ENCODE measurements around the gene RGS6. TPM values are rescaled to one million over a fixed set of nuclear protein-coding genes. Genes with fewer than 3 reads are reported as not detected.

The RGS6 gene
- total and polyA plus RNA-seq, 4 donors: 0.06 to 5.3 (median 0.17) TPM; not detected in 1

DNA sequence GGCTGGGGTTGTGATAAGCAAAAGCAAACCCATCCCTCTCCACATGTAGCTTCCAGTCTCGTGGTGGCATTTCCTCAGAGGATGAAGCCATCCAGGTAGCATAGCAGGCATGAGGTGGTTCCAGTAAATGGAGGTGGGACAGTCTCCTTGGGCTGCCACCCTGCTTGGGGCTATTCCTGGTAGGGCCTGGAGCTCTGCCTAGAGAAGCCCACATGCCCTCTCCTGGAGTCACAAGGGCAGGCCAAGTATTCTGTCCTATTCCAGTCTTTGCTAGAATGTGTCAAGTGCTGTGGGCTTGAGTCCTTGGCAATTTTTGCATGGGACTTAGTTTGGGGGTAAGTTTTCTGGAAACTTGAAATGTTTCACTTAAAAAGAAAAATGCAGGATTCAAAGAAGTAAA lies 491.7 kb downstream of the RGS6 start:
- Histone ChIP-seq H3K36me3 (ENCODE audit: control insufficient read depth in 4 of 4, insufficient read depth in 3 of 4, low read depth in 1 of 4, low read length in 3 of 4) (no peaks in the 10 kb centered on the region), H3K27ac (ENCODE audit: low read depth in 1 of 2, low read length in 2 of 2) (no peak overlapping the region), H3K9me3 (ENCODE audit: control insufficient read depth in 4 of 4, low read length in 3 of 4) (peaks cover 0 to 4% (median 0%) of the 10 kb centered on the region in 4 donors), H3K27me3 (ENCODE audit: control insufficient read depth in 4 of 4, insufficient read depth in 4 of 4, low read length in 3 of 4) (peaks cover 0 to 4% (median 1%) of the 10 kb centered on the region in 4 donors), H3K4me1 (ENCODE audit: control insufficient read depth in 4 of 4, insufficient read depth in 4 of 4, low read length in 3 of 4) (no peaks in the 10 kb centered on the region), H3K4me3 (ENCODE audit: low read depth in 1 of 3, low read length in 3 of 3) (no peak overlapping the region), H3K9ac (ENCODE audit: low read depth in 1 of 2, low read length in 2 of 2) (no peak overlapping the region)
- WGBS: 83% methylated on average over 1 of the region's 1 CpG
- DNase-seq (ENCODE audit: low spot score): no peak
- TF ChIP-seq, protein P1, sequence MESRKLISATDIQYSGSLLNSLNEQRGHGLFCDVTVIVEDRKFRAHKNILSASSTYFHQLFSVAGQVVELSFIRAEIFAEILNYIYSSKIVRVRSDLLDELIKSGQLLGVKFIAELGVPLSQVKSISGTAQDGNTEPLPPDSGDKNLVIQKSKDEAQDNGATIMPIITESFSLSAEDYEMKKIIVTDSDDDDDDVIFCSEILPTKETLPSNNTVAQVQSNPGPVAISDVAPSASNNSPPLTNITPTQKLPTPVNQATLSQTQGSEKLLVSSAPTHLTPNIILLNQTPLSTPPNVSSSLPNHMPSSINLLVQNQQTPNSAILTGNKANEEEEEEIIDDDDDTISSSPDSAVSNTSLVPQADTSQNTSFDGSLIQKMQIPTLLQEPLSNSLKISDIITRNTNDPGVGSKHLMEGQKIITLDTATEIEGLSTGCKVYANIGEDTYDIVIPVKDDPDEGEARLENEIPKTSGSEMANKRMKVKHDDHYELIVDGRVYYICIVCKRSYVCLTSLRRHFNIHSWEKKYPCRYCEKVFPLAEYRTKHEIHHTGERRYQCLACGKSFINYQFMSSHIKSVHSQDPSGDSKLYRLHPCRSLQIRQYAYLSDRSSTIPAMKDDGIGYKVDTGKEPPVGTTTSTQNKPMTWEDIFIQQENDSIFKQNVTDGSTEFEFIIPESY (IDR thresholded peaks at IDR 0.05): no peak
- TF ChIP-seq HNF4A (conservative IDR thresholded peaks at IDR 0.05): no peak

DNA sequence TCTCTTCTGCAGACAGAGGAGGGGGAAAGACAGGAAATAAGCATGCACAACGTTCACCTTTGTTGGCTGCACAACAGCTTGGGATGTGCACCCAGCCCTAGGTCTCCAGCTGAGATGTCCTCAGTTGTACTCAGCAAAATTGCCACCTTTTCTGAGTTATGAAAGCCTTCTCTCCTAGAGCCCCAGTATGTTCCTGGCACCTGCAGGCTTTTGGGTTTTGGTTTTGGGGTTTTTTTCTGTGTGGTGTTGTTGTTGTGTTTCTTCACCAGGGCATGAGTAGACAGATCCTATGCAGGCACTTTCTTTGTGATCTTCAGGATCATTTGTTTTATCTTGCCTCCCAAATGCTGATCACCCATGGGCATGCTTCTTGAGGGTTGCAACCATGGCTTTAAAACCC lies 498.2 kb downstream of the RGS6 start:
- peaks cover 0 to 7% (median 0%) of the 10 kb centered on the region in 4 donors for H3K27me3 ChIP-seq (ENCODE audit: control insufficient read depth in 4 of 4, insufficient read depth in 4 of 4, low read length in 3 of 4)
- H3K9ac ChIP-seq (ENCODE audit: low read depth in 1 of 2, low read length in 2 of 2): no peak overlapping the region
- H3K4me3 ChIP-seq (ENCODE audit: low read depth in 1 of 3, low read length in 3 of 3): no peak overlapping the region
- no peaks in the 10 kb centered on the region for H3K4me1 ChIP-seq (ENCODE audit: control insufficient read depth in 4 of 4, insufficient read depth in 4 of 4, low read length in 3 of 4)
- no peak overlapping the region for H3K27ac ChIP-seq (ENCODE audit: low read depth in 1 of 2, low read length in 2 of 2)
- 30% methylated on average over 1 of the region's 1 CpG for WGBS
- no peaks in the 10 kb centered on the region for H3K36me3 ChIP-seq (ENCODE audit: control insufficient read depth in 4 of 4, insufficient read depth in 3 of 4, low read depth in 1 of 4, low read length in 3 of 4)
- TF ChIP-seq, protein P2, sequence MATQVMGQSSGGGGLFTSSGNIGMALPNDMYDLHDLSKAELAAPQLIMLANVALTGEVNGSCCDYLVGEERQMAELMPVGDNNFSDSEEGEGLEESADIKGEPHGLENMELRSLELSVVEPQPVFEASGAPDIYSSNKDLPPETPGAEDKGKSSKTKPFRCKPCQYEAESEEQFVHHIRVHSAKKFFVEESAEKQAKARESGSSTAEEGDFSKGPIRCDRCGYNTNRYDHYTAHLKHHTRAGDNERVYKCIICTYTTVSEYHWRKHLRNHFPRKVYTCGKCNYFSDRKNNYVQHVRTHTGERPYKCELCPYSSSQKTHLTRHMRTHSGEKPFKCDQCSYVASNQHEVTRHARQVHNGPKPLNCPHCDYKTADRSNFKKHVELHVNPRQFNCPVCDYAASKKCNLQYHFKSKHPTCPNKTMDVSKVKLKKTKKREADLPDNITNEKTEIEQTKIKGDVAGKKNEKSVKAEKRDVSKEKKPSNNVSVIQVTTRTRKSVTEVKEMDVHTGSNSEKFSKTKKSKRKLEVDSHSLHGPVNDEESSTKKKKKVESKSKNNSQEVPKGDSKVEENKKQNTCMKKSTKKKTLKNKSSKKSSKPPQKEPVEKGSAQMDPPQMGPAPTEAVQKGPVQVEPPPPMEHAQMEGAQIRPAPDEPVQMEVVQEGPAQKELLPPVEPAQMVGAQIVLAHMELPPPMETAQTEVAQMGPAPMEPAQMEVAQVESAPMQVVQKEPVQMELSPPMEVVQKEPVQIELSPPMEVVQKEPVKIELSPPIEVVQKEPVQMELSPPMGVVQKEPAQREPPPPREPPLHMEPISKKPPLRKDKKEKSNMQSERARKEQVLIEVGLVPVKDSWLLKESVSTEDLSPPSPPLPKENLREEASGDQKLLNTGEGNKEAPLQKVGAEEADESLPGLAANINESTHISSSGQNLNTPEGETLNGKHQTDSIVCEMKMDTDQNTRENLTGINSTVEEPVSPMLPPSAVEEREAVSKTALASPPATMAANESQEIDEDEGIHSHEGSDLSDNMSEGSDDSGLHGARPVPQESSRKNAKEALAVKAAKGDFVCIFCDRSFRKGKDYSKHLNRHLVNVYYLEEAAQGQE (IDR thresholded peaks at IDR 0.05): no peak
- TF ChIP-seq HNF4G (IDR thresholded peaks at IDR 0.05) (no peak), RAD21 (IDR thresholded peaks at IDR 0.05) (no peak), EGR1 (IDR thresholded peaks at IDR 0.05; ENCODE audit: low read depth in 2 of 2) (no peak), RXRA (IDR thresholded peaks at IDR 0.05) (no peak), FOXA1 (IDR thresholded peaks at IDR 0.05) (no peak)
- H3K9me3 ChIP-seq (ENCODE audit: control insufficient read depth in 4 of 4, low read length in 3 of 4): peaks cover 0 to 4% (median 0%) of the 10 kb centered on the region in 4 donors
- no peak for DNase-seq (ENCODE audit: low spot score)

DNA sequence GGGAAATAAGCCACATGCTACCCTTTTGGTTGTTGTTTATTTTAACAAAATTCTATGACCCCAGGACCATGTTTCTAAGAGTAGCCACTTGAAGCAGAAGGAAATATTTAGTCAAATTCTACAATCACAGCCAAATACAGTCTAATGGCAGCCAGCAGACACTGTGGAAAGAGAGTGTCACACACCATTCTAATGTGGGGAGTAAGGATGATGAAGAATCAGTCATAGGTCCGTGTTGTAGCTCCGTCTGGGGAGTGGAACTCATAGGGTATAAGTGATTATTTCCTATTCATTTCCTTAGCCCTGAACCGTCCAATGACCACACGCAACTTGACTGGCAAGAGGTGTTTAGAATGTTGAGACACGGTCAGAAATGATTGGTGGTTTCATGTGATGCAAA lies 500.5 kb downstream of the RGS6 start:
- Histone ChIP-seq H3K4me3 (ENCODE audit: low read depth in 1 of 3, low read length in 3 of 3) (no peak overlapping the region), H3K9me3 (ENCODE audit: control insufficient read depth in 4 of 4, low read length in 3 of 4) (peaks cover 0 to 4% (median 0%) of the 10 kb centered on the region in 4 donors), H3K27me3 (ENCODE audit: control insufficient read depth in 4 of 4, insufficient read depth in 4 of 4, low read length in 3 of 4) (peaks cover 0 to 7% (median 0%) of the 10 kb centered on the region in 4 donors), H3K9ac (ENCODE audit: low read depth in 1 of 2, low read length in 2 of 2) (no peak overlapping the region), H3K36me3 (ENCODE audit: control insufficient read depth in 4 of 4, insufficient read depth in 3 of 4, low read depth in 1 of 4, low read length in 3 of 4) (no peaks in the 10 kb centered on the region), H3K4me1 (ENCODE audit: control insufficient read depth in 4 of 4, insufficient read depth in 4 of 4, low read length in 3 of 4) (no peaks in the 10 kb centered on the region), H3K27ac (ENCODE audit: low read depth in 1 of 2, low read length in 2 of 2) (no peak overlapping the region)
- TF ChIP-seq, protein P1 (IDR thresholded peaks at IDR 0.05): no peak
- TF ChIP-seq HNF4A (conservative IDR thresholded peaks at IDR 0.05): no peak
- 83% methylated on average over 5 of the region's 5 CpGs for WGBS
- no peak for DNase-seq (ENCODE audit: low spot score)
